Peyer's patch (tissue), 4 donors: ENCODE data around the gene SRA1.

Experiments used
- CTCF ChIP-seq, 6 experiments: fragments of 450-650 bp in 4 of 6; fragments of 200-600 bp in 2 of 6; sonication (generic) in 1 of 6; IDR thresholded peaks; one replicate each; pipeline ENCODE4 v1.5.1; 2017 to 2019; ENCODE audit warnings: antibody characterized with exemption in 6 of 6, mild to moderate bottlenecking in 3 of 6, moderate library complexity in 1 of 6
- POLR2A ChIP-seq, 2 donors: fragments of 450-650 bp; IDR thresholded peaks; one replicate each; pipeline ENCODE4 v1.5.1; 2017; ENCODE audit warnings: antibody characterized with exemption in 2 of 2, mild to moderate bottlenecking in 2 of 2, moderate library complexity in 2 of 2

DNA sequence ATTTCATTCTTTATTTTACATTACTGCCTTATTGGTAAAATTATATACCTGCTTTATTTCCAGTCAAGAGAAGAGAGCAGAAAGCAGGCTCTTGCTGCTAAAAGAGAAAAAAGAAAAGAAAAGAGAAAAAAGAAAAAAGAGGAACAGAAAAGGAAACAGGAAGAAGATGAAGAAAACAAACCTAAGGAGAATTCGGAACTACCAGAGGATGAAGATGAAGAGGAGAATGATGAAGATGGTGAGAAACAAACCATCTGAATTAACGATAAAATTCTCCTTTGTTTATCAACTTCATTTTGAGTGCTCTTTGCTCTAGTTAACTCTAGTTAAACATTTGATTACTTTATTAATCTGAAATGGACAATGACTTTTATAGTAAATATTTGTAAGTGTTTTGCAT is 33.3 kb downstream of the SRA1 start:
- TF ChIP-seq CTCF (IDR thresholded peaks at IDR 0.05) = no peak
- no peak for TF ChIP-seq POLR2A (IDR thresholded peaks at IDR 0.05)
